ENCODE measurements around the gene ZNF276.

GRCh38 chr16:89739383-89739782, 18.0 kb downstream of the ZNF276 start:
- TF ChIP-seq, protein P1, sequence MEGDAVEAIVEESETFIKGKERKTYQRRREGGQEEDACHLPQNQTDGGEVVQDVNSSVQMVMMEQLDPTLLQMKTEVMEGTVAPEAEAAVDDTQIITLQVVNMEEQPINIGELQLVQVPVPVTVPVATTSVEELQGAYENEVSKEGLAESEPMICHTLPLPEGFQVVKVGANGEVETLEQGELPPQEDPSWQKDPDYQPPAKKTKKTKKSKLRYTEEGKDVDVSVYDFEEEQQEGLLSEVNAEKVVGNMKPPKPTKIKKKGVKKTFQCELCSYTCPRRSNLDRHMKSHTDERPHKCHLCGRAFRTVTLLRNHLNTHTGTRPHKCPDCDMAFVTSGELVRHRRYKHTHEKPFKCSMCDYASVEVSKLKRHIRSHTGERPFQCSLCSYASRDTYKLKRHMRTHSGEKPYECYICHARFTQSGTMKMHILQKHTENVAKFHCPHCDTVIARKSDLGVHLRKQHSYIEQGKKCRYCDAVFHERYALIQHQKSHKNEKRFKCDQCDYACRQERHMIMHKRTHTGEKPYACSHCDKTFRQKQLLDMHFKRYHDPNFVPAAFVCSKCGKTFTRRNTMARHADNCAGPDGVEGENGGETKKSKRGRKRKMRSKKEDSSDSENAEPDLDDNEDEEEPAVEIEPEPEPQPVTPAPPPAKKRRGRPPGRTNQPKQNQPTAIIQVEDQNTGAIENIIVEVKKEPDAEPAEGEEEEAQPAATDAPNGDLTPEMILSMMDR (IDR thresholded peaks at IDR 0.05) = no peak
- no peak for TF ChIP-seq POLR2A (IDR thresholded peaks at IDR 0.05)
